Glomerular visceral epithelial cell (primary cell): Measurements from ENCODE around the gene SUSD1.
A peak's percentile ranks its signal among the peaks of the same experiment; 100 is the strongest.

ENCODE experiments used
- DNase-seq: peaks from one replicate; pipeline ENCODE4 v3.0.0-alpha.2; 2016; ENCODE audit errors: extremely low spot score

Gene SUSD1

GRCh38 chr9:112013266-112013665 lies 161.8 kb downstream of the SUSD1 start:
- DNase-seq: peak; percentile 50

DNA sequence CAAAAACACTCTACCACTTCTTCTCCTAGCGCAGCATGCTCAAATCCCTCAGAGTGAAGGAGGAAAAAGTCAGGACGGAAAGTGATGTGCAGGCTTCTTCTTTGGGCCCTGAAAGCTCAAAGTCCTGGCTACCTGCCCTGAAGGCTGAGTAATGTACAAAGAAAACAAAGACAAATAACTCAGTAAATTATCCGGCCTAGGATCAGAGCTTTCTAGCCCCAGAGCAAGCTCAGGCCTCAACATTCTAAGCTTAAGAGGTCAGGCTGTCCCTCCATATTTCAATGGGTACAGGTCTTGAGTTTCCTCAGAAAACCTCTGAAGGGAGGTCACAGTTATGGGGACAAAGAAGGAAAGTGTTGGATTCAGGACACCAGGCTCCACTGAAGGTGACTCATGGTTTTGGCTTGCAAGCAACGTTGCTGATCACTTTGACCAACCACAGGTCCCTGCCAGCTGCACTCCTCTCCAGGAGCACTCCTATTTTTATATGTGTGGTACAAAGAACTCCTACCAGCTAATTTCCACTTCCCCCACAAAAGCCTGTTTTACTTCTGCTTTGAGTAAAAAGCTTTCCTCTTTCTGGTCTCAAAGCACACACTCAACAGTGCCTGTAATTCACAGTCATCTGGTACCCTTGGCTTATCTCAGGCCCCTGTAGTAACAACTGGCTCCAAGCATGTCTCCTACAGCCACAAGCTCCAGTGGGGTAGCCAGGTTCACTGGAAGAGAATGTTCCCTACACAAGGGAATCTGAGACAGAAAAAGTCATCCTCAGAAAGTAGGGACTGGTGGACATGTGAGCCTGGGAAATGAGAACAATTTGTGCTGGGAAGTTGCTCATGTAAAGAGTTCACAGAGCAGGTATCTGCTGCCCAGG lies 162.8 kb downstream of the SUSD1 start:
- DNase-seq: peak; percentile 96

DNA sequence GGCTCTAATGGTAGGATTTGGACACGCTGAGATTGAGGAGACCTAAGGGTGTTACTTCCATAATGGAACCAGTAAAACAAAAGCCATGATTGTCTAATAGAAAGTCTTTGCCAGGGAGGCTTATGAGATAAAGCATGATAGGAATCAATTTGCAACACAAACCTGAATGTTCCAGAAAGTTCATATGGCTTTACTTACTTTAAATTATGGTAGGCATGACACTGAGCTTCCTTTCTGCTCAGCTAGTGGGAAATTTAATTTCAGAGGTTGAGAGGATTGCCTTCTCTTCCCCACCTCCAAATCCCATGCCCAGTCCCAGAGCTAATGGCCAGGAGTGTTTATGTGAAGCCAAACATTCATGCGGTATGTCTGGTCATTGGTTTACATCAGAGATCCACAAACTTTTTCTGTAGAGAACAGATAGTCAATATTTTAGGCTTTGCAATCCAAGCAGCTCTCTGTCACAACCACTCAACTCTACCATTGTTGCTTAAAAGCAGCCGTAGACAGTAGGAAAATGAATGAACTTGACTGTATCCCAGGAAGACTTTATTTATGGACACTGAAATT lies 164.0 kb downstream of the SUSD1 start:
- DNase-seq: no peak

DNA sequence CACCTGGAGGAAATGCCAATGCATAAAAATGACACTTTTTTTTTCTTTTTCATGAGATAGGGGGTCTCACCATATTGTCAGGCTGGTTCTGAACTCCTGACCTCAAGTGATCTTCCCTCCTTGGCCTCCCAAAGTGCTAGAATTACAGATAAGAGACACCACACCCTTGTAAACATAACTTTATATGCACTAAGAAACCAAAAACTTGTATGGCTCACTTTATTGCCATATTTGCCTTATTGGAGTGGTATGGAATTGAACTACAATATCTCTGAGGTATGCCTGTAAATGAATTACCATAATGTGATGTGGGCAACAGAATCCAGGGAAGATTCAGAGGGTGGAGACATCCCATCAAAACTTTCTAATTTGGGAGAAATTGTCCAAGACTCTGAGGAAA lies 164.6 kb downstream of the SUSD1 start:
- DNase-seq: no peak

- DNase-seq: no peak
Observed at GRCh38 chr9:112009656-112010055, 165.4 kb downstream of the SUSD1 start.

DNA sequence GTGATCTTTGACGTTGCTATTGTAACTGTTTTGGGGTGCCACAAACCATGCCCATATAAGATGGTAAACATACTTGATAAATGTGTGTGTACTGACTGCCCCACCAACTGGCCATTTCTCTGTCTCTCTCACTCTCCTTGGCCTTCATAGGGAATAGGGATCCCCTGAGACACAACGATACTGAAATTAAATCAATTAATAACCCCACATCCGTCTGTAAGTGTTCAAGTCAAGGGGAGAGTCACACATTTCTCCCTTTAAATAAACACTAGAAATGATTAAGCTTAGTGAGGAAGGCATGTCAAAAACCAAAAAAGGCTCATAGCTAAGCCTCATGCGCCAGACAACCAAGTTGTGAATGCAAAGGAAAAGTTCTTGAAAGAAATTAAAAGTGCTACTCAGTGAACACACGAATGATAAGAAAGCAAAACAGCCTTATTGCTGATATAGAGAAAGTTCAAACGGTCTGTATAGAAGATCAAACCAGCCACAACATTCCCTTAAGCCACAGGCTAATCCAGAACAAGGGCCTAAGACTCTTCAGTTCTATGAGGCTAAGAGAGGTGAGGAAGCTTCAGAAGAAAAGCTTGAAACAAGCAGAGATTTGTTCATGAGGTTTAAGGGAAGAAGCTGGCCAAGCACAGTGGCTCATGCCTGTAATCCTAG lies 167.4 kb downstream of the SUSD1 start:
- peak; percentile 34 for DNase-seq

- no peak for DNase-seq
Observed at GRCh38 chr9:112006361-112007020, 168.6 kb downstream of the SUSD1 start.

- DNase-seq: no peak
Observed at GRCh38 chr9:112005939-112006338, 169.2 kb downstream of the SUSD1 start.

DNA sequence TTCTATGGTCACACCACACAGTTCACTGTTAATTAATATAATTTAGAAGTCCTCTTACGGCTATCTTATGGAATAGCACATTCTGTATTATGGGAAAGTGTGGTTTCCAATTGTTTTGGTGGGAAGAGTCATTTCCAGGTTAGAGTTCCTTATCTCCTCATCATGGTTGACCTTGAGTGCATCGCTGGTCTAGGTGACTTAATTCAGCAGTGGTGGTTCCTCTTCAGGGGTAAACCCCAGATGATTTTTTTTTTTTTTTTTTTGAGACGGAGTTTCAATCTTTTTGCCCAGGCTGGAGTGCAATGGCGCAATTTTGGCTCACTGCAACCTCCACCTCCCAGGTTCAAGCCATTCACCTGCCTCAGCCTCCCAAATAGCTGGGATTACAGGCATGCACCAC lies 171.6 kb downstream of the SUSD1 start:
- DNase-seq: no peak

- no peak for DNase-seq
Observed at GRCh38 chr9:112002847-112003457, 172.1 kb downstream of the SUSD1 start.

GRCh38 chr9:112002131-112002846 lies 172.8 kb downstream of the SUSD1 start:
- DNase-seq: no peak

- no peak for DNase-seq
Observed at GRCh38 chr9:112000743-112001142, 174.4 kb downstream of the SUSD1 start.

GRCh38 chr9:111999319-111999718 lies 175.8 kb downstream of the SUSD1 start:
- DNase-seq: no peak

- no peak for DNase-seq
Observed at GRCh38 chr9:111997831-111998230, 177.3 kb downstream of the SUSD1 start.

- DNase-seq: peak; percentile 68
Observed at GRCh38 chr9:111994831-111995458, 180.2 kb downstream of the SUSD1 start.

GRCh38 chr9:111993319-111993718 lies 181.8 kb downstream of the SUSD1 start:
- DNase-seq: no peak

DNA sequence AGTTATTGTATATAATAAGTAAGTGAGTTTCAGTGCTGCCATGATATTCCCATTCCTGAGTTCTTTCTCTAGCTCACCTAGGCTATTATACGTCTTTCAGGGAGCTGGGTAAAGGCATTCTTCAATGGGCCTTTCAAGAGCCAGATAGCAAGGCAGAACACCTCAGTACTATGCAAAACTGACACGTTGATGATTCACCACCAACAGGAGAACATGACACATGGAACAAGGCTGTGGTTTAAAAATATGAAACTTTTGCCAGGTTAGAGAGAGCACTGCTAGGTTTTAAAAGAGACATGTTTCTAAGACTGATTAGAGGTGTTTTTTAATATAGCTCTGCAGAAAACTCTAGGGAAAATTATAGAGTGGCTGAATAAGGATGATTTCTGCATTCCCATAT lies 182.6 kb downstream of the SUSD1 start:
- DNase-seq: peak; percentile 79

- DNase-seq: no peak
Observed at GRCh38 chr9:111991179-111991578, 183.9 kb downstream of the SUSD1 start.
